HepG2 (cell line): ENCODE results near the gene DUSP7. TPM values are rescaled to one million over a fixed set of nuclear protein-coding genes. Genes with fewer than 3 reads are reported as not detected.

Experiments used
- ATAC-seq: fragments of 200-7000 bp; cut with Tn5 transposase; 3 replicates; pipeline ENCODE4 v1.9.1; 2020; ENCODE audit warnings: mild to moderate bottlenecking, moderate library complexity
- BruUV-seq: library from RNA; stranded (reverse); fragments of 400-500 nt; replicated peaks from 2 replicates; lab custom pipeline; 2021; lab: Mats Ljungman, UMichigan
- CTCF ChIA-PET: fragments of 300-600 bp; formaldehyde crosslinking; extraction: SDS; loops from one replicate; lab custom pipeline; 2021; ENCODE audit warnings: low total read pairs, inconsistent platforms, low intra/inter-chr PET ratio; lab: Yijun Ruan, JAX
- POLR2A ChIA-PET: fragments of 350-600 bp; sonication (Branson Sonifier 250); formaldehyde crosslinking; loops from one replicate; lab custom pipeline; 2020; ENCODE audit warnings: antibody characterized with exemption, inconsistent platforms; lab: Yijun Ruan, JAX
- DNase-seq: peaks from one replicate; pipeline ENCODE4 v3.0.0-alpha.2; 2015; ENCODE audit warnings: low spot score
- FAIRE-seq: peaks from 3 replicates; lab custom pipeline; 2011; peaks lifted over from hg19 to GRCh38; lab: Jason Lieb, UNC
- H2AFZ ChIP-seq: one replicate; pipeline ENCODE4 v1.6.1; 2011; ENCODE audit warnings: low read length, inconsistent platforms
- H3K27ac ChIP-seq: fragments of 300-600 bp; 3 replicates; pipeline ENCODE4 v1.8.0; 2011; ENCODE audit warnings: mixed run types, mild to moderate bottlenecking, mixed read lengths, low read length, inconsistent platforms; ENCODE audit not compliant: insufficient read depth; ENCODE audit errors: extremely low read length
- H3K27me3 ChIP-seq, 2 experiments: fragments of 200-600 bp in 1 of 2; 2 replicates in 1 of 2; 3 replicates in 1 of 2; pipeline versions ENCODE4 v1.6.0 to v1.8.0; 2011; ENCODE audit warnings: low read length in 2 of 2, mild to moderate bottlenecking in 2 of 2, moderate library complexity in 2 of 2, inconsistent platforms in 1 of 2; ENCODE audit not compliant: insufficient read depth in 2 of 2, control insufficient read depth in 1 of 2
- H3K36me3 ChIP-seq, 2 experiments: fragments of 200-600 bp in 1 of 2; replicated peaks in 1 of 2; 2 replicates in 1 of 2; 3 replicates in 1 of 2; pipeline versions ENCODE4 v1.5.1 to v1.8.0; 2011; ENCODE audit warnings: low read length in 2 of 2, inconsistent platforms in 1 of 2; ENCODE audit not compliant: insufficient read depth in 2 of 2, control insufficient read depth in 1 of 2
- H3K4me1 ChIP-seq: 2 replicates; pipeline ENCODE4 v1.5.1; 2012; ENCODE audit warnings: low read length, inconsistent platforms; ENCODE audit not compliant: insufficient read depth
- H3K4me2 ChIP-seq: 2 replicates; pipeline ENCODE4 v1.6.0; 2011; ENCODE audit warnings: low read depth, low read length, inconsistent platforms
- H3K4me3 ChIP-seq, 3 experiments: fragments of 200-600 bp in 1 of 3; sonication (generic), shearing (Covaris generic) in 1 of 3; replicated peaks in 1 of 3; 2 replicates each; pipeline ENCODE4 v1.5.1; 2011 to 2016; ENCODE audit warnings: low read length in 3 of 3, inconsistent platforms in 2 of 3, low read depth in 2 of 3, mild to moderate bottlenecking in 2 of 3, control low read depth in 1 of 3, mixed read lengths in 1 of 3; ENCODE audit not compliant: insufficient read depth in 1 of 3
- H3K79me2 ChIP-seq: one replicate; pipeline ENCODE4 v1.6.1; 2011; ENCODE audit warnings: low read length, inconsistent platforms; ENCODE audit not compliant: insufficient read depth
- H3K9ac ChIP-seq: 2 replicates; pipeline ENCODE4 v1.6.0; 2011; ENCODE audit warnings: mild to moderate bottlenecking, low read depth, low read length, inconsistent platforms; ENCODE audit not compliant: insufficient read depth
- H3K9me3 ChIP-seq: 2 replicates; pipeline ENCODE4 v1.5.1; 2012; ENCODE audit warnings: mild to moderate bottlenecking, low read length
- H4K20me1 ChIP-seq: 2 replicates; pipeline ENCODE4 v1.6.0; 2011; ENCODE audit warnings: inconsistent platforms, mild to moderate bottlenecking, low read length, moderate library complexity; ENCODE audit not compliant: insufficient read depth
- ATF1 ChIP-seq: IDR thresholded peaks from 2 replicates; pipeline ENCODE4 v1.6.1; 2016; ENCODE audit warnings: mild to moderate bottlenecking, control low read depth
- BRD4 ChIP-seq: sonication (generic); formaldehyde crosslinking; IDR thresholded peaks from 2 replicates; pipeline ENCODE4 v1.4.0; 2020; ENCODE audit warnings: missing genetic modification reagents
- GABPB1 ChIP-seq: IDR thresholded peaks from 2 replicates; pipeline ENCODE4 v1.6.1; 2016; ENCODE audit warnings: mild to moderate bottlenecking, missing genetic modification reagents, moderate library complexity, missing compliant biosample characterization
- HIVEP1 ChIP-seq: sonication (generic); formaldehyde crosslinking; IDR thresholded peaks from 2 replicates; pipeline ENCODE4 v1.4.0; 2020; ENCODE audit warnings: mild to moderate bottlenecking, missing genetic modification reagents
- JUNB ChIP-seq: sonication (generic); formaldehyde crosslinking; IDR thresholded peaks from 2 replicates; pipeline ENCODE4 v1.8.0; 2022; ENCODE audit warnings: missing genetic modification reagents, mild to moderate bottlenecking, borderline replicate concordance
- RORA ChIP-seq: sonication (generic); formaldehyde crosslinking; IDR thresholded peaks from 2 replicates; pipeline ENCODE4 v1.5.0; 2020; ENCODE audit warnings: mild to moderate bottlenecking, missing genetic modification reagents, moderate library complexity
- SMAD1 ChIP-seq: sonication (generic); formaldehyde crosslinking; IDR thresholded peaks from 2 replicates; pipeline ENCODE4 v1.4.0; 2020; ENCODE audit warnings: missing genetic modification reagents, low read depth, mild to moderate bottlenecking, borderline replicate concordance
- SMARCC2 ChIP-seq: fragments of 450-650 bp; IDR thresholded peaks from 2 replicates; pipeline ENCODE4 v1.6.1; 2017; ENCODE audit warnings: antibody characterized with exemption, mild to moderate bottlenecking
- SMARCE1 ChIP-seq: fragments of 450-650 bp; IDR thresholded peaks from 2 replicates; pipeline ENCODE4 v1.6.1; 2017; ENCODE audit warnings: borderline replicate concordance
- ZFX ChIP-seq: sonication (generic); formaldehyde crosslinking; IDR thresholded peaks from 2 replicates; pipeline ENCODE4 v1.4.0; 2020; ENCODE audit warnings: mild to moderate bottlenecking, low read depth, missing genetic modification reagents, moderate library complexity
- ZNF180 ChIP-seq: sonication (generic); formaldehyde crosslinking; IDR thresholded peaks from 2 replicates; pipeline ENCODE4 v1.4.0; 2020; ENCODE audit warnings: low read depth, missing genetic modification reagents, borderline replicate concordance
- ZNF367 ChIP-seq: sonication (generic); formaldehyde crosslinking; IDR thresholded peaks from 2 replicates; pipeline ENCODE4 v1.4.0; 2020; ENCODE audit warnings: missing genetic modification reagents, borderline replicate concordance
- ZNF460 ChIP-seq: sonication (generic); formaldehyde crosslinking; IDR thresholded peaks from 2 replicates; pipeline ENCODE4 v1.5.1; 2020; ENCODE audit warnings: missing genetic modification reagents, mild to moderate bottlenecking, borderline replicate concordance
- ZNF577 ChIP-seq: sonication (generic); formaldehyde crosslinking; IDR thresholded peaks from 2 replicates; pipeline ENCODE4 v1.4.0; 2020; ENCODE audit warnings: mild to moderate bottlenecking, low read depth, missing genetic modification reagents, borderline replicate concordance
- ZNF724P ChIP-seq: sonication (generic); formaldehyde crosslinking; IDR thresholded peaks from 2 replicates; pipeline ENCODE4 v1.8.0; 2022; ENCODE audit warnings: missing genetic modification reagents, borderline replicate concordance
- ZNF788 ChIP-seq: sonication (generic); formaldehyde crosslinking; IDR thresholded peaks from 2 replicates; pipeline ENCODE4 v1.5.0; 2020; ENCODE audit warnings: mild to moderate bottlenecking, missing genetic modification reagents, borderline replicate concordance
- WGBS: methylation state at CpG from one replicate; pipeline ENCODE4 v1.1.6; 2017; ENCODE audit warnings: low lambda C conversion rate; 5-methylcytosine and 5-hydroxymethylcytosine counted together
- in situ Hi-C: cut with HindIII; loops from 2 replicates; pipeline ENCODE4 v1.10.0; 2017; ENCODE audit warnings: low pct_unique_long_range_greater_than_20kb; ENCODE audit not compliant: extremely low pct_ligation_motif_present
- intact Hi-C: fragments of 100-400 bp; cut with micrococcal nuclease; formaldehyde crosslinking; loops from one replicate; pipeline ENCODE4 v1.10.0; 2022; ENCODE audit not compliant: unreplicated experiment
- polyA plus RNA-seq, 8 experiments: library from polyadenylated mRNA; depleted of rRNA in 3 of 8; stranded (reverse) in 7 of 8; unstranded in 1 of 8; fragments of >200 nt; fragmentation: Illumina TruSeq in 4 of 8; extraction: Trizol in 4 of 8; gene quantifications; 2 replicates each; pipeline versions ENCODE4 v1.2.1 to v1.2.3, GENCODE V29; 2011 to 2016; ENCODE audit warnings: low read depth in 4 of 8, missing spikeins in 1 of 8, mixed read lengths in 1 of 8; ENCODE audit not compliant: insufficient read depth in 1 of 8
- total RNA-seq, 5 experiments: library from RNA; depleted of rRNA; stranded (reverse); fragments of >200 nt; fragmentation: Illumina TruSeq; extraction: Trizol; gene quantifications; 2 replicates each; pipeline ENCODE4 v1.2.3, GENCODE V29; 2016; ENCODE audit warnings: low read depth in 1 of 5
- TF ChIP-seq, protein P1 (sequence below): sonication (generic); formaldehyde crosslinking; IDR thresholded peaks from 2 replicates; pipeline ENCODE4 v1.9.0; 2021; ENCODE audit warnings: missing genetic modification reagents, borderline replicate concordance
- TF ChIP-seq, protein P2 (sequence below): sonication (generic); formaldehyde crosslinking; conservative IDR thresholded peaks from 2 replicates; pipeline ENCODE4 v1.8.0; 2022; ENCODE audit warnings: mild to moderate bottlenecking, moderate library complexity, missing genetic modification reagents
- TF ChIP-seq, protein P3 (sequence below): IDR thresholded peaks from 2 replicates; pipeline ENCODE4 v1.6.1; 2012; ENCODE audit warnings: inconsistent platforms

The DUSP7 gene
- total and polyA plus RNA-seq, 2 of the 13 experiments (the other 11 are each of a cell fraction or from before 2014, with no cell fraction given), result 6.6 to 8.8 TPM

DNA sequence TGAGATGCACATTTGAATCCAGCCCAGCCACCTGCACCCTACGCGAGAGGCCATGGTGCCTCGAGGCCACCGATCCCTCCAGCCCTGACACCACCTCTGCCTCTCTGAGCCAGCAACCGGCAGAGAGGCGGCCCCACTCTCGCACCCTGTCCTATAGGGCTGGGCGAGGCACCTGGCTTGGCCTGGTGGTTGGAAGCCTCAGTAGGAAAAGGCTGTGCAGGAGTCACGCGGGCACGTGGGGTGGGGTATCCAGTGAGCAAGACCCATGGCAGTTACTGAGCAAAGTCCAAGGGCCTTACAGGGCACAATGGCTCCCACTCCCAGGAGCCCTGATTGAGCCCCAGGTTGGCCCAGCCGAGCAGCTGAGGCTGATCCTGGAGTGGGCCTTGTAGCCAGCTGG is 12.4 kb upstream of the DUSP7 start:
- BruUV-seq, result no TSS peak
- in situ Hi-C loops, result no loop called here
- Histone ChIP-seq H3K4me1 (peaks cover 21% of the 10 kb centered on the region), H3K27me3 (peaks cover 4 to 20% of the 10 kb centered on the region in 2 experiments; a peak in 4 of 5 replicates), H3K79me2 (no peaks in the 10 kb centered on the region), H3K36me3 (0 out of 5 replicates have a peak, but pooled peaks cover 0 to 3% of the 10 kb centered on the region in 2 experiments), H3K27ac (no peak overlapping the region), H4K20me1 (no peaks in the 10 kb centered on the region), H3K9me3 (no peaks in the 10 kb centered on the region), H3K4me3 (no peak overlapping the region), H3K4me2 (no peak overlapping the region), H2AFZ (no peak overlapping the region), H3K9ac (no peak overlapping the region)
- 72% methylated on average over 5 of the region's 12 CpGs for WGBS
- peak; percentile 25 for DNase-seq
- ATAC-seq, result peak; percentile 24
- POLR2A ChIA-PET, result no interaction called here
- FAIRE-seq, result no peak
- CTCF ChIA-PET, result no interaction called here
- intact Hi-C loops, result no loop called here
- TF ChIP-seq, protein P1, sequence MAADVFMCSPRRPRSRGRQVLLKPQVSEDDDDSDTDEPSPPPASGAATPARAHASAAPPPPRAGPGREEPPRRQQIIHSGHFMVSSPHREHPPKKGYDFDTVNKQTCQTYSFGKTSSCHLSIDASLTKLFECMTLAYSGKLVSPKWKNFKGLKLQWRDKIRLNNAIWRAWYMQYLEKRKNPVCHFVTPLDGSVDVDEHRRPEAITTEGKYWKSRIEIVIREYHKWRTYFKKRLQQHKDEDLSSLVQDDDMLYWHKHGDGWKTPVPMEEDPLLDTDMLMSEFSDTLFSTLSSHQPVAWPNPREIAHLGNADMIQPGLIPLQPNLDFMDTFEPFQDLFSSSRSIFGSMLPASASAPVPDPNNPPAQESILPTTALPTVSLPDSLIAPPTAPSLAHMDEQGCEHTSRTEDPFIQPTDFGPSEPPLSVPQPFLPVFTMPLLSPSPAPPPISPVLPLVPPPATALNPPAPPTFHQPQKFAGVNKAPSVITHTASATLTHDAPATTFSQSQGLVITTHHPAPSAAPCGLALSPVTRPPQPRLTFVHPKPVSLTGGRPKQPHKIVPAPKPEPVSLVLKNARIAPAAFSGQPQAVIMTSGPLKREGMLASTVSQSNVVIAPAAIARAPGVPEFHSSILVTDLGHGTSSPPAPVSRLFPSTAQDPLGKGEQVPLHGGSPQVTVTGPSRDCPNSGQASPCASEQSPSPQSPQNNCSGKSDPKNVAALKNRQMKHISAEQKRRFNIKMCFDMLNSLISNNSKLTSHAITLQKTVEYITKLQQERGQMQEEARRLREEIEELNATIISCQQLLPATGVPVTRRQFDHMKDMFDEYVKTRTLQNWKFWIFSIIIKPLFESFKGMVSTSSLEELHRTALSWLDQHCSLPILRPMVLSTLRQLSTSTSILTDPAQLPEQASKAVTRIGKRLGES (CRISPR knock-in tag), result no peak
- TF ChIP-seq ZNF577 (no peak), ZFX (CRISPR knock-in tag) (peak; percentile 40; the same call in 1 of the 2 replicates), ZNF180 (no peak), SMARCE1 (no peak), ZNF724P (no peak), SMARCC2 (no peak), ZNF460 (no peak), SMAD1 (CRISPR knock-in tag) (no peak), BRD4 (no peak), ZNF367 (no peak), ZNF788 (CRISPR knock-in tag) (no peak), GABPB1 (CRISPR knock-in tag) (0 out of 2 replicates have a peak, but pooled peaks have one; percentile 12), RORA (CRISPR knock-in tag) (no peak), HIVEP1 (CRISPR knock-in tag) (0 out of 2 replicates have a peak, but pooled peaks have one; percentile 29), JUNB (no peak), ATF1 (CRISPR knock-in tag) (no peak)
- TF ChIP-seq, protein P2, sequence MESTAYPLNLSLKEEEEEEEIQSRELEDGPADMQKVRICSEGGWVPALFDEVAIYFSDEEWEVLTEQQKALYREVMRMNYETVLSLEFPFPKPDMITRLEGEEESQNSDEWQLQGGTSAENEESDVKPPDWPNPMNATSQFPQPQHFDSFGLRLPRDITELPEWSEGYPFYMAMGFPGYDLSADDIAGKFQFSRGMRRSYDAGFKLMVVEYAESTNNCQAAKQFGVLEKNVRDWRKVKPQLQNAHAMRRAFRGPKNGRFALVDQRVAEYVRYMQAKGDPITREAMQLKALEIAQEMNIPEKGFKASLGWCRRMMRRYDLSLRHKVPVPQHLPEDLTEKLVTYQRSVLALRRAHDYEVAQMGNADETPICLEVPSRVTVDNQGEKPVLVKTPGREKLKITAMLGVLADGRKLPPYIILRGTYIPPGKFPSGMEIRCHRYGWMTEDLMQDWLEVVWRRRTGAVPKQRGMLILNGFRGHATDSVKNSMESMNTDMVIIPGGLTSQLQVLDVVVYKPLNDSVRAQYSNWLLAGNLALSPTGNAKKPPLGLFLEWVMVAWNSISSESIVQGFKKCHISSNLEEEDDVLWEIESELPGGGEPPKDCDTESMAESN (CRISPR knock-in tag), result no peak
- TF ChIP-seq, protein P3, sequence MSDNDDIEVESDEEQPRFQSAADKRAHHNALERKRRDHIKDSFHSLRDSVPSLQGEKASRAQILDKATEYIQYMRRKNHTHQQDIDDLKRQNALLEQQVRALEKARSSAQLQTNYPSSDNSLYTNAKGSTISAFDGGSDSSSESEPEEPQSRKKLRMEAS, result peak; percentile 24; the same call in 1 of the 2 replicates
